H1 (cell line): ENCODE results near the gene CD248. TPM values are rescaled to one million over a fixed set of nuclear protein-coding genes. Genes with fewer than 3 reads are reported as not detected.
A peak's percentile ranks its signal among the peaks of the same experiment; 100 is the strongest.

Experiments used
- CTCF ChIA-PET: fragments of 300-600 bp; sonication (Branson Sonifier 250); formaldehyde crosslinking; loops from one replicate; lab custom pipeline; 2021; ENCODE audit not compliant: partially characterized antibody; lab: Charles Lee
- POLR2A ChIA-PET: fragments of 300-600 bp; sonication (Branson Sonifier 250); formaldehyde crosslinking; loops from one replicate; lab custom pipeline; 2021; ENCODE audit warnings: inconsistent platforms; ENCODE audit not compliant: partially characterized antibody; lab: Charles Lee
- DNase-seq, 2 experiments: peaks; one replicate each; pipeline versions ENCODE4 v3.0.0 to v3.0.0-alpha.2; 2010 to 2022; ENCODE audit warnings: low spot score in 2 of 2, low read depth in 1 of 2, mixed read lengths in 1 of 2
- FAIRE-seq: peaks from 2 replicates; lab custom pipeline; 2011; peaks lifted over from hg19 to GRCh38; lab: Jason Lieb, UNC
- H2AFZ ChIP-seq: 2 replicates; pipeline ENCODE4 v1.8.1; 2012; ENCODE audit warnings: low read length, inconsistent platforms
- H2AK5ac ChIP-seq: 2 replicates; pipeline ENCODE4 v1.6.1; 2013; ENCODE audit warnings: low read depth, low read length
- H2BK120ac ChIP-seq: replicated peaks from 2 replicates; pipeline ENCODE3; 2013; ENCODE audit warnings: low read depth, low read length, inconsistent platforms
- H2BK12ac ChIP-seq: 2 replicates; pipeline ENCODE4 v1.6.1; 2013; ENCODE audit warnings: low read depth, low read length
- H2BK15ac ChIP-seq: 2 replicates; pipeline ENCODE4 v1.6.1; 2013; ENCODE audit warnings: low read length
- H2BK20ac ChIP-seq: 2 replicates; pipeline ENCODE4 v1.6.1; 2013; ENCODE audit warnings: low read length
- H2BK5ac ChIP-seq: 2 replicates; pipeline ENCODE4 v1.6.1; 2013; ENCODE audit warnings: low read depth, low read length
- H3K14ac ChIP-seq: 2 replicates; pipeline ENCODE4 v1.6.1; 2013; ENCODE audit warnings: inconsistent platforms; ENCODE audit not compliant: insufficient read length
- H3K18ac ChIP-seq: 2 replicates; pipeline ENCODE4 v1.6.1; 2013; ENCODE audit warnings: low read length; ENCODE audit errors: extremely low read depth
- H3K23ac ChIP-seq: 2 replicates; pipeline ENCODE4 v1.6.1; 2013; ENCODE audit warnings: inconsistent platforms; ENCODE audit not compliant: insufficient read length
- H3K23me2 ChIP-seq: 2 replicates; pipeline ENCODE4 v1.6.1; 2013; ENCODE audit warnings: low read depth, low read length
- H3K27ac ChIP-seq: 2 replicates; pipeline ENCODE4 v1.6.1; 2011; ENCODE audit warnings: low read depth, low read length, inconsistent platforms
- H3K27me3 ChIP-seq, 4 experiments: replicated peaks in 1 of 4; 1 replicate in 1 of 4; 2 replicates in 3 of 4; pipeline versions ENCODE4 v1.6.1 to v1.8.1; 2011 to 2013; ENCODE audit warnings: low read length in 3 of 4, mild to moderate bottlenecking in 3 of 4, inconsistent platforms in 2 of 4, mixed read lengths in 2 of 4, moderate library complexity in 1 of 4; ENCODE audit not compliant: control insufficient read depth in 3 of 4, insufficient read depth in 3 of 4; ENCODE audit errors: extremely low read depth in 1 of 4
- H3K36me3 ChIP-seq, 4 experiments: 2 replicates each; pipeline versions ENCODE4 v1.6.1 to v1.8.1; 2011 to 2013; ENCODE audit warnings: mild to moderate bottlenecking in 4 of 4, low read length in 3 of 4, moderate library complexity in 2 of 4, control low read depth in 1 of 4, inconsistent platforms in 1 of 4; ENCODE audit not compliant: insufficient read depth in 4 of 4, control insufficient read depth in 2 of 4
- H3K4ac ChIP-seq: replicated peaks from 2 replicates; pipeline ENCODE3; 2013; ENCODE audit warnings: low read length, low read depth, mixed read lengths, inconsistent platforms; ENCODE audit not compliant: insufficient read length
- H3K4me1 ChIP-seq, 4 experiments: replicated peaks in 1 of 4; 1 replicate in 1 of 4; 2 replicates in 3 of 4; pipeline versions ENCODE4 v1.6.1 to v1.8.1; 2011 to 2013; ENCODE audit warnings: low read length in 3 of 4, inconsistent platforms in 2 of 4, mixed read lengths in 1 of 4; ENCODE audit not compliant: insufficient read depth in 4 of 4, control insufficient read depth in 3 of 4
- H3K4me2 ChIP-seq, 2 experiments: 2 replicates each; pipeline versions ENCODE4 v1.6.1 to v1.8.1; 2011 to 2013; ENCODE audit warnings: low read depth in 2 of 2, low read length in 2 of 2, control low read depth in 1 of 2, inconsistent platforms in 1 of 2, mild to moderate bottlenecking in 1 of 2; ENCODE audit not compliant: insufficient read depth in 1 of 2
- H3K4me3 ChIP-seq, 4 experiments: fragments of 200-600, 300-600 bp in 1 of 4; sonication (generic), shearing (Covaris generic), sonication (Bioruptor Twin) in 1 of 4; 2 replicates each; pipeline versions ENCODE4 v1.5.1 to v1.8.1; 2011 to 2016; ENCODE audit warnings: low read length in 4 of 4, low read depth in 3 of 4, control low read depth in 2 of 4, inconsistent platforms in 2 of 4, mild to moderate bottlenecking in 2 of 4, mixed read lengths in 1 of 4, moderate library complexity in 1 of 4; ENCODE audit not compliant: insufficient read depth in 2 of 4; ENCODE audit errors: extremely low read depth in 1 of 4
- H3K56ac ChIP-seq: replicated peaks from 2 replicates; pipeline ENCODE3; 2013; ENCODE audit warnings: low read depth, mild to moderate bottlenecking, mixed read lengths, low read length, inconsistent platforms; ENCODE audit not compliant: insufficient read length
- H3K79me1 ChIP-seq: 2 replicates; pipeline ENCODE4 v1.6.1; 2013; ENCODE audit warnings: low read depth, low read length, control low read depth
- H3K79me2 ChIP-seq, 2 experiments: 2 replicates each; pipeline versions ENCODE4 v1.6.1 to v1.8.1; 2012 to 2013; ENCODE audit warnings: low read length in 2 of 2, mild to moderate bottlenecking in 2 of 2, inconsistent platforms in 1 of 2; ENCODE audit not compliant: insufficient read depth in 2 of 2, control insufficient read depth in 1 of 2
- H3K9ac ChIP-seq, 4 experiments: replicated peaks in 1 of 4; 1 replicate in 1 of 4; 2 replicates in 3 of 4; pipeline versions ENCODE4 v1.6.1 to v1.8.1; 2011 to 2013; ENCODE audit warnings: low read depth in 3 of 4, low read length in 3 of 4, control low read depth in 2 of 4, mild to moderate bottlenecking in 2 of 4, moderate library complexity in 2 of 4, inconsistent platforms in 1 of 4; ENCODE audit errors: extremely low read depth in 1 of 4
- H3K9me3 ChIP-seq, 2 experiments: 2 replicates each; pipeline versions ENCODE4 v1.6.1 to v1.8.1; 2012 to 2013; ENCODE audit warnings: mild to moderate bottlenecking in 2 of 2, moderate library complexity in 2 of 2, control low read depth in 1 of 2, inconsistent platforms in 1 of 2, low read depth in 1 of 2, low read length in 1 of 2, mixed read lengths in 1 of 2; ENCODE audit not compliant: insufficient read depth in 2 of 2
- H4K20me1 ChIP-seq, 2 experiments: replicated peaks in 1 of 2; 2 replicates each; pipeline versions ENCODE3 to v1.8.1; 2011 to 2013; ENCODE audit warnings: inconsistent platforms in 2 of 2, low read length in 2 of 2, mild to moderate bottlenecking in 1 of 2; ENCODE audit not compliant: insufficient read depth in 2 of 2, control insufficient read depth in 1 of 2
- H4K5ac ChIP-seq: 2 replicates; pipeline ENCODE4 v1.6.1; 2013; ENCODE audit warnings: low read length, low read depth, mixed read lengths, inconsistent platforms; ENCODE audit not compliant: insufficient read length
- H4K8ac ChIP-seq: 2 replicates; pipeline ENCODE4 v1.8.0; 2013; ENCODE audit warnings: mild to moderate bottlenecking, moderate library complexity, low read length, inconsistent platforms; ENCODE audit not compliant: insufficient read depth; ENCODE audit errors: extremely low read depth
- H4K91ac ChIP-seq: replicated peaks from 2 replicates; pipeline ENCODE3; 2013; ENCODE audit warnings: low read length, mixed read lengths, inconsistent platforms; ENCODE audit not compliant: insufficient read length
- BACH1 ChIP-seq: IDR thresholded peaks from 2 replicates; pipeline ENCODE4 v1.6.1; 2012; ENCODE audit warnings: low read length, improper control_type of control experiment
- BRCA1 ChIP-seq: IDR thresholded peaks from 2 replicates; pipeline ENCODE4 v1.6.1; 2012; ENCODE audit warnings: low read depth, low read length, improper control_type of control experiment
- CTBP2 ChIP-seq: IDR thresholded peaks from 2 replicates; pipeline ENCODE4 v1.7.0; 2011; ENCODE audit warnings: borderline replicate concordance, mild to moderate bottlenecking, moderate library complexity, mixed read lengths, low read length; ENCODE audit not compliant: insufficient read depth, insufficient read length
- EZH2 ChIP-seq: fragments of 200-600 bp; sonication (generic); IDR thresholded peaks from 2 replicates; pipeline ENCODE4 v1.7.1; 2012; ENCODE audit warnings: low read depth, mild to moderate bottlenecking, moderate library complexity, low read length, inconsistent platforms; ENCODE audit not compliant: severe bottlenecking
- FOSL1 ChIP-seq: IDR thresholded peaks from 2 replicates; pipeline ENCODE4 v1.6.1; 2011; ENCODE audit warnings: mild to moderate bottlenecking, low read depth, low read length, moderate library complexity; ENCODE audit not compliant: insufficient read depth
- KDM1A ChIP-seq: fragments of 200-600, 300-600 bp; sonication (generic); IDR thresholded peaks from 2 replicates; pipeline ENCODE4 v1.7.1; 2016; ENCODE audit warnings: mild to moderate bottlenecking, low read length, borderline replicate concordance
- KDM4A ChIP-seq: IDR thresholded peaks from one replicate; pipeline ENCODE4 v1.7.1; 2012; ENCODE audit warnings: low read depth, mild to moderate bottlenecking, moderate library complexity, low read length, inconsistent platforms; ENCODE audit not compliant: severe bottlenecking
- NANOG ChIP-seq: IDR thresholded peaks from 2 replicates; pipeline ENCODE4 v1.6.1; 2011; ENCODE audit warnings: low read length, low read depth, mild to moderate bottlenecking, inconsistent platforms; ENCODE audit not compliant: insufficient read depth, poor library complexity, severe bottlenecking
- SIX5 ChIP-seq: IDR thresholded peaks from 2 replicates; pipeline ENCODE4 v1.6.1; 2011; ENCODE audit warnings: mild to moderate bottlenecking, low read depth, low read length
- WGBS, 2 experiments: shearing (Covaris generic) in 1 of 2; methylation state at CpG; one replicate each; pipeline versions ENCODE4 v1.1.6 to v1.1.7; 2013 to 2015; ENCODE audit warnings: low lambda C conversion rate in 2 of 2, mixed read lengths in 2 of 2, inconsistent platforms in 1 of 2, low coverage in 1 of 2, missing lambda C conversion rate in 1 of 2; ENCODE audit not compliant: insufficient replicate concordance in 2 of 2, insufficient coverage in 1 of 2, insufficient read length in 1 of 2; ENCODE audit errors: extremely low coverage in 1 of 2, missing lambda C conversion rate in 1 of 2; 5-methylcytosine and 5-hydroxymethylcytosine counted together
- polyA plus RNA-seq, 7 experiments: library from polyadenylated mRNA; depleted of rRNA in 3 of 7; stranded (reverse) in 5 of 7; unstranded in 2 of 7; fragments of >200 nt in 5 of 7; fragments of 200-250 nt in 2 of 7; gene quantifications; 1 replicate in 5 of 7; 2 replicates in 1 of 7; 4 replicates in 1 of 7; pipeline versions ENCODE4 v1.2.1 to v1.2.3, GENCODE V29; 2011 to 2013; ENCODE audit warnings: missing spikeins in 2 of 7, mixed read lengths in 2 of 7
- total RNA-seq: library from RNA; stranded (reverse); fragmentation: NEBNext Ultra II Directional; extraction: Animal tissue kit (Norgen Biotek cat#: 25700); gene quantifications from 2 replicates; pipeline ENCODE4 v1.2.1, GENCODE V29; 2021
- TF ChIP-seq, protein P1 (sequence below): IDR thresholded peaks from 2 replicates; pipeline ENCODE4 v1.6.1; 2012; ENCODE audit warnings: inconsistent platforms

The CD248 gene
- total and polyA plus RNA-seq, 2 of the 8 experiments (the other 6 are each of a cell fraction or from before 2014, with no cell fraction given): 2.7 to 3.9 TPM

DNA sequence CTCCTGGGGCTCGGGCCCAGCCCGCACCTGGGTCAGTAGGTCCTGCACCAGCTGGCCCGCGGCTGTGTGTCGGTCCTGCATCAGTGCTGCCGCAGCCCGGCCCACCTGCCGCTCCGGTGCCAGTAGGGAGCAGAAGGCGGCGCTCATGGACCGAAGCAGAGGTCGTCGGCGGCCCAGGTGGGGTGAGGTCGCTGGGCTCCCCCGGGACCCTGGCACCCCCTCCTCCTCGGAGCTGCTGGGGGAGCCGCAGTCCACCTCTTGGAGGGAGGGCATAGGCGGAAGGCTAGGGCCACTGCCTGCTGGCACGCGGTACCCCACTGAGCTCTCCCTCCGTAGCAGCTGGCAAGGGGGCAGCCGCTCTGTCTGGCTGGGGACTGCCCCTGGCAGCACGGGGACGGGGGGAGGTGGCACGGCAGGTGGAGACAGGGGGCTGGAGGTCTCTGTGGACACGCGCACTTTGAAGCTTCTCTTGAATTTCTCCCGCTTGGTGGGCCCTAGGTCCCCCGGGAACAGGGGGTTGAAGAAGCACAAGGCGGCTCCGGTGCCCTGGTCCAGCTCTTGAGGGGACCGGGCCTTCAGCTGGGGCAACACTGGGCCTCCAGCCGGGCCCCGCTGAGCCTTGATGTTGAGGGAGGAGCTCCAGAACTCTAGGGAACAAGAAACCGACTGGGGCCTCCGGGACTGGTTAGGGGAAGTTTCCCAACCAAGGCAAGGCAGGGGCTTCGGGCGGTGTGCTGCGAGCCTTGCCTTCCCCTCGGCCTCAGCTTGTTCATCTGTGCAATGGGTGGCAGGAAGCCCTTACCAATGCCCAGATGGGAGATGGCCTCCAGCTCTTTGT lies 18.0 kb upstream of the CD248 start:
- FAIRE-seq: no peak
- peak overlapping the region; percentile 20 for H4K91ac ChIP-seq
- H3K23me2 ChIP-seq: no peaks in the 10 kb centered on the region; the same call in 1 of the 2 replicates
- H3K4me1 ChIP-seq: peaks cover 0 to 20% (median 14%) of the 10 kb centered on the region in 4 experiments; a peak in 6 of 7 replicates
- peak overlapping the region; percentile 85; the same call in 1 of the 2 replicates for H2BK5ac ChIP-seq
- H3K36me3 ChIP-seq: no peaks in the 10 kb centered on the region; a peak in 1 of 8 replicates
- ChIA-PET POLR2A (interaction anchor here (0.6 to 8.5 kb wide), 13 partner anchors 11 to 533 kb away, joined by 3 to 61 read pairs (median 7); partner anchors contain the start of genes B4GAT1, BRMS1 and CD248), CTCF (interaction anchor here (0.8 to 8.7 kb wide), 18 partner anchors 11 to 144 kb away, joined by 3 to 242 read pairs (median 8); partner anchors contain the start of genes BRMS1, CD248 and YIF1A)
- peak overlapping the region in 2 of 4 experiments; percentile 52 to 62; a peak in 3 of 8 replicates for H3K4me3 ChIP-seq
- no peak overlapping the region for H3K9ac ChIP-seq
- DNase-seq: no peak
- H3K4me2 ChIP-seq: peak overlapping the region; percentile 68 to 81; a peak in 2 of 4 replicates
- no peak overlapping the region for H4K5ac ChIP-seq
- H3K79me2 ChIP-seq: no peaks in the 10 kb centered on the region
- H4K8ac ChIP-seq: peak overlapping the region; percentile 71
- H2BK120ac ChIP-seq: no peak overlapping the region
- H4K20me1 ChIP-seq: no peaks in the 10 kb centered on the region
- H2AK5ac ChIP-seq: peak overlapping the region; percentile 93; the same call in 1 of the 2 replicates
- peak overlapping the region; percentile 98; the same call in 1 of the 2 replicates for H2BK15ac ChIP-seq
- H2AFZ ChIP-seq: no peak overlapping the region
- peak overlapping the region; percentile 75; the same call in 1 of the 2 replicates for H2BK12ac ChIP-seq
- H3K79me1 ChIP-seq: no peaks in the 10 kb centered on the region
- no peak overlapping the region for H2BK20ac ChIP-seq
- no peak overlapping the region for H3K23ac ChIP-seq
- H3K27me3 ChIP-seq: no peaks in the 10 kb centered on the region; a peak in 2 of 7 replicates
- no peak overlapping the region for H3K56ac ChIP-seq
- no peak overlapping the region for H3K18ac ChIP-seq
- no peak overlapping the region for H3K14ac ChIP-seq
- no peaks in the 10 kb centered on the region for H3K9me3 ChIP-seq
- H3K27ac ChIP-seq: no peak overlapping the region
- H3K4ac ChIP-seq: peak overlapping the region; percentile 44
- WGBS, 2 experiments: 85% methylated on average over 41 of the region's 42 CpGs; no CpG with 5 or more reads in 1 of the 2 experiments
- TF ChIP-seq EZH2 (no peak), KDM4A (no peak), SIX5 (no peak), KDM1A (no peak), FOSL1 (no peak), CTBP2 (no peak), BRCA1 (no peak), BACH1 (no peak), NANOG (no peak)
- TF ChIP-seq, protein P1, sequence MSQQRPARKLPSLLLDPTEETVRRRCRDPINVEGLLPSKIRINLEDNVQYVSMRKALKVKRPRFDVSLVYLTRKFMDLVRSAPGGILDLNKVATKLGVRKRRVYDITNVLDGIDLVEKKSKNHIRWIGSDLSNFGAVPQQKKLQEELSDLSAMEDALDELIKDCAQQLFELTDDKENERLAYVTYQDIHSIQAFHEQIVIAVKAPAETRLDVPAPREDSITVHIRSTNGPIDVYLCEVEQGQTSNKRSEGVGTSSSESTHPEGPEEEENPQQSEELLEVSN: no peak
